GM18873 (cell line): ENCODE measurements around the gene DAB1.

Experiments used
- ATAC-seq: cut with Tn5 transposase; IDR thresholded peaks from one replicate; pipeline ENCODE4 v1.9.1; 2021; ENCODE audit warnings: mild to moderate bottlenecking, moderate library complexity, moderate number of reproducible peaks; ENCODE audit not compliant: unreplicated experiment, low FRiP score

Gene DAB1

GRCh38 chr1:57423656-57424211, at the start of gene DAB1:
Gene DAB1 (minus strand): TSS chr1:57424060. CDS start chr1:57291030, 133,030 bp downstream.
- no peak for ATAC-seq

GRCh38 chr1:57473448-57473847, 49.6 kb upstream of the DAB1 start:
- ATAC-seq, result no peak

DNA sequence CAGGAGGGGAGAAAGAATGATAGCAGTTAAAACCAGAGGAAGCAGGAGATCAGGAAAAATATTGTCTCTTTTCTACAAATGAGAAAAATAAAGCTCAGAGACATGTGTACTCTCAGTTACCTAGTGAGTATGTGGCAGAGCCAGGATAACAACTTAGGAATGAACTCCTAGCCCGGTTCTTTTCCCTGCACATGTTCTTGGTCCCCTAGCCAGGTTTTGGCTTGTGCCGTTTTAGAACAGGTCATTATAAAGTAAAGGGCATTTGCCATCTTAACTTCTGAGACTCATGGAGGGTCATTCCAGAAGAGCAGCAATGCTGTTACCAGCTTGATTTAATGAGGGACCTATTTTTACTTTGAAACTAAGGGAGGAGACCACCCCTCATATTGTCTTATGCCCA, 48.1 kb upstream of the DAB1 start:
- no peak for ATAC-seq

DNA sequence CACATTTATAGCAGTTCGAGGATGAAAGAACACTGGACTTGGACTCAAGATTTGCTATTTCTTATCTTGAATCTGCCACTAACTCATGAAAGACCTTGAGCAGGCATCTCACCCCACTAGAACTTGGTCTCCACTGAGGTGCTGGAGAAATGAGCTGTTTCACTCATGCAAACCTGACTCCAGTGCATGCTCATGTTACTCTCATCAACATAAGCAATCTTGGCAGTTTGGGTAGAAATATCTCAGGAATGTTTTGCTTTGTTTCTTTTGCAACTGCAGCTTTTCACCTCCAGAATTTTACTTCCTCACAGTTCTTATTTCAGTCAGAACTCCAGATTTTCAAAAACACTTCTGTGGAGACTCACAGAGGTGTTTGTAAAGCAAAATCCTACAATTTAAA, 46.2 kb upstream of the DAB1 start:
- ATAC-seq, result no peak

- no peak for ATAC-seq
Measured at GRCh38 chr1:57468641-57469523, 45.0 kb upstream of the DAB1 start.

DNA sequence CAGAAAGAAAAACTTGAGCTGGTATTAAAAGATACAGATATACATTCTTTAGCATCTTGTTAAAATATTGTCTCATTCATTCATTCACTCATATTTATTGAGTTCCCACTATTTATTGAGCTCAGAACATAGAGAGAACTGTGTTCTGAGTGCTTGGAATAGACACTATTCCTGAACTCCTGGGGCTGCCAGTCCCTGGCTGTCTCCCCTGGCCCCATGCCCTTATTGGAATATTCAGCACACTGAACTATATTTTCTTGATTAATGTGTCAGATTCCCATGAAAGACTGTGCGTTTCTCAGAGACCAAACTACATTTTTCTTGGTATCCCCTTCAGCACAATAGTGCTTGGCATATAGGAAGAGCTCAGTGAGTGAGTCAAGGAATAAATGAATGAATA, 44.0 kb upstream of the DAB1 start:
- no peak for ATAC-seq

DNA sequence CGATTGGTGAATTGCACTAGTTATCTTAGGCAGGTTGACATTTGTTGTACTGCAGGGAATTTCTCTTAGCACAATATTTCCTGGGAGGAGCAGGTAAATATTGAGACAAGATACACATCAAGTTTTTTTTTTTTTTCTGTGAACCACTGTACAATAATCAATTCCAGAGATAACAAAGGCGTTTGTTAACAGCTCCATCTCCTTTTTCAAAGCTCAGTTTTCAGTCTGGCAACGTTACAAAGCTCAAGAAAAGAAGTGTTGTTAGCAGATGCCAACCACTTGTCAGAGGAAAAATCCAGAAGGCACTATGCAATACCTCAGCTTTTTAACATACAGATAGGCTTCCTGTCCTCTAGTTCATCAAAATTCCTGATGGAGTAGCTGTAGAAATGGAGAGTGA, 40.9 kb upstream of the DAB1 start:
- no peak for ATAC-seq

DNA sequence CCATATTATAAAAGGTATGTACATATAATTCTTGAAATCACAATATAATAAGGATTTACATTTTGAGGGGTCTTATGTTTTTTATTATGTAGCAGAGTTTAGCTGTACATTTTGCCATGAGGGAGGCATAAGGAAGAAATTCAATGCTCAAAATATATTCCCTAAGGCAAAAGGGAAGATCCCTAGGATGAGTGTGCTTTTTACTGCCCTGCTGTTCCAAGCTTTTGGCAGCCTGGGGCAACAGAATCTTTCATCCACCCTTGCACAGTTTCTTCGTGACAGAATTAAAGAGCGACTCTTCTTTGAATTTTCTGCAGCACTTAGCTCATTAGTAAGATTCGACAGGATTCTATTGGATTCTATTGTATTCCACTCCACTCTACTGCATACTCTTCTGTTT, 39.5 kb upstream of the DAB1 start:
- ATAC-seq, result no peak

GRCh38 chr1:57461405-57461804, 37.5 kb upstream of the DAB1 start:
- ATAC-seq, result no peak

- no peak for ATAC-seq
Measured at GRCh38 chr1:57451516-57451915, 27.7 kb upstream of the DAB1 start.

DNA sequence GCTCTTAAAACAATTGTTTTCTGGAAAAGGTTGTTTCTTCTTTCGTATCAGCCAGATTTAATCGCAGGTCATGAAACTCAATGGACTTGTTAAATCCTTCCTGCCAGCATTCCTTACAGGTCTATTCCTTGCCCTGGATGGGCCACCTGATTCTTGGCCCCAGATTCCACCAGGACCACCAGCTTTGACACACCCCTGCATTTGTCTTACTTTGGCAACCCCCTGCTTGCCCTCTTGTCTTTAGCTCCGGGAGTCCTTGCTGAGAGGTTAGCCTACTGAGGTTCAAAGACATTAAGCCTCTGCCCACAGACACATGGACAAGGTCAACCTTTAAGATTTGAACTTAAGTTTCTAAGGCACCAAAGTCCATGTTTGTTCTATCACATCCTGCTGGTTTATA, 27.1 kb upstream of the DAB1 start:
- no peak for ATAC-seq

GRCh38 chr1:57447551-57447950, 23.7 kb upstream of the DAB1 start:
- ATAC-seq, result no peak

DNA sequence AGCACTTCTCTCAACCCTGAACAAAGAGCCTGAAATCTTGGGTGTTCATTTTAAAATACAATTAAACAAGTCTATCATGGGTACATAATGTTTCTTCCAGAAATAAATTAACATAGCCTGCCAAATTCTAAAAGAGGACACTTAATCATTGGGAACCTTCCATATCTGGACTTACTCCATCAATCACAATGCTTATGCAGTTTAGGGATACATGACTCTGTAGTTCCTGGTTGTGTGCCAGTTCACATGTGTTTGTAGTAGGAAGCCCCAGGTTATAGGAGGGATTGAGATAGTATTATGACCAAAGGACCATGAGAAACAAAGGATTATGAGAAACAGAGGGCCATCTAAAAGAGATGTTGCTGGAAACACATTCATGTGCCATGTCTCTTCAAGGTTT, 19.1 kb upstream of the DAB1 start:
- no peak for ATAC-seq

DNA sequence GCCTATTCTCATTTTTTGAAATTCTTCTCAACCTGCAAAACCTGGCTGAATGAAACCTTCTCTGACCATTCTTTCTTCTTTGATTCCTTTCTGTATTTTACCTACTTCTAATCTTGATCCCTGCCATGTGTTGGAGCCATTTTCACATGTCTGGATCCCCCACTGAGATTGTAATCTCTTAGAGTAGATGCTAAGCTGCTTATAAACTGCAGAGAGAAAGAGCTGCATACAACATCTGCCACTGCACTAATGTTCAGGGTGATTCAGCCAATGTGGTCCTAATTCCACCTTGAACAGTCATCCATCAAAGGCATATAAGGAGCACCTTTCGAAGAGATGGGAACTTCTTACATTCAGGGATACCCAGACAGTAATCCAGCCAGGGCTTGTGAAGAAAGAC, 16.2 kb upstream of the DAB1 start:
- no peak for ATAC-seq

DNA sequence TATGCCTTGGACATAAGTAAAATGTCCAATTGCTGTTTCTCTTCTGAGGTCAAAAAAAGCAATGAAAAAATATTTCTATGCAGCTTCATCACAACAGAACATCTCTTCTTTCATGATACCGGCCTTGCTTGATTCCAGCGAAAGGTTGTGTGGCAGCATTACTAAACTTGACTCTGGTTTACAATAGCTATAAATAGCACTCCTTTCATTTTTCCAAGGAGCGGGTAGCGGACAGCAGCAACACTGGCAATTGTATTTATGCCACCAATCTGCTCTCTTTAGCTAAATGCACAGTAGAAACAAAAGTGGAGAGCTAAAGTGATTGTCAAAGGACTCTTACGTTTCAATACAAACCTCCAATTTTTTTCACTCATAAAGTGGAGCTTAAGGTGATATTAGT, 7.5 kb upstream of the DAB1 start:
- no peak for ATAC-seq

DNA sequence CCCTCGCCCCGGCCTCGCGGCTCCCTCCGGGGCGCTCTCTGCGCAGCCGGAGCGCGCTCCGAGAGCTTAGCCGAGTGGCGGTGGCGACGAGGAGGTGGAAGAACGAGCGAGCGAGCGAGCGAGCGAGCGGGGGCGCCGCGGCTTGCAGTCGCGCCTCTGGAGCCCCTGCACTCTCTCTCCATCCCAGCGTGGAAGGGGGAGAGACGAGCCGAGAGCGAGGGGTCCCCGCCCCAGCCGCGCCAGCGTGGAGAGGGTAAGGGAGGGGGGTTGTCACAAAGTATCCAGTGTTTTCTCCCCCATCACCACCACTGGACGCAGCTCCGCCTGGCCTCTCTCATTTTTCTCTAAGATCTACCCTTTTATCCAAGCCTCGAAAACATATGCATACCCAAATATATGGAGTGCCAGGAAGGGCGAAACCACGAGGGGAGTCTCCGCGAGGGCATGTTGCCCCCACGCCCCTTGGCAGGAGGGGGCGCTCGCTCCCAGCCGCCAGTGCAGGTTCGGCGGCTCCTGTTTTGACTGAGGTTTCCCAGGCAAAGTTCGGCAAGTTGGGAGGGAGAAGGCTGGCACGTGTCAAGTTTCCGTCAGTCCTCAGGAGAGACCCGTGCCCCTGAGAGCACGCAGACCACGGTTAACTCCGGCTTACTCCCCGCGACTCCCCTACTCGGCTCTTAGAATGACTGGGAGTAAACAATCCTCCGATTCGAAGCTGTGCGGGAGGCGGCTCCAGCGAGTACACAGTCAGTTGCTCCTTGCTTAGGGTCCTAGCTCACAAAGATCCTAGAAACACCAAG, 569 bp upstream of the DAB1 start:
- no peak for ATAC-seq

- ATAC-seq, result no peak
Measured at GRCh38 chr1:57423135-57423655, 665 bp downstream of the DAB1 start.

DNA sequence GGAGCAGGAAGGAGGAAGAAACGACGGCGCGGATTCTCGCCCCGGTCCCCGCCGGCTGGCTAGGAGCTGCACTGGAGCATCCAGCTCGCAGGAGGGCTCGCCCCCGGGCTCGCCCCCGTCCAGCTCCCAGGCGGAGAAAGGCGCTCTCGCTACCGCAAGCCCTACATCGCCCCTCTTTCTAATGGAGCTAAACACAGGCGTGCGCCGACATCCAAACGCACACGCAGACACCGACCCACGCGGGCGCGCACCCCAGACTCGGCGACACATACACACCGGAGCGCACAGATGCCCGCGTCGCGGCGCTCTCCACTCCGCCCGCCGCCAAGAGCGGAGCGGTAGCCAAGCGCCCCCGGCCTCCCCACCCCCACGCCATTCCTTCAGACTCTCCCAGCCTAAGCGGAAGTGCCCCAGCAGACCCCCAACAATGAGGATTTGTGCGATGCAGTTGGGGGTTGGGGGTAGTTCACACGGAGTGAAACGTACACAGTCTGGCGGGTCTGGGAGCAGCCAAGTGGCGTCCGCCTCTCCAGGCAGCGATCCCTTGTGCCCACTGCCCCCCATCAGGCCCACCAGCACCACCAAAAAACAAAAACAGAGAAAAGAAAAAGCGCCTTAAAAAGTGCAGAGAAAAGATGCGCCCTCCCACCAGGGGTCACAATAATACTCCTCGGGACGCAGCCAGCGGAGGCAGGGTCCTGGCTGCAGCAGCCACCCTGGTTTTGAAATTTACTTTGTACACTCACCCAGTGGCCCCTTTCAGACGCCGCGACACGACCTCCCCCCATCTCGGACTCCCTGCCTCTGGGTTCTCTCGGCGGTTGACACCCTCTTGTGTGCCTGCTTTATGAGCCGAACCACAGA, 1.4 kb downstream of the DAB1 start:
- no peak for ATAC-seq

- no peak for ATAC-seq
Measured at GRCh38 chr1:57421806-57422205, 2.1 kb downstream of the DAB1 start.
